ENCODE results near the gene CCNB2. TPM values are rescaled to one million over a fixed set of nuclear protein-coding genes. Genes with fewer than 3 reads are reported as not detected.

CCNB2 gene
- total RNA-seq, 1 donor from 2014 or later, result 374 TPM

- H3K27me3 Mint-ChIP-seq (ENCODE audit: insufficient read depth, low read depth), result peaks cover 10% of the 10 kb centered on the region
- TF ChIP-seq EZH2phosphoT487 (IDR thresholded peaks at IDR 0.05), result no peak
- TF ChIP-seq EZH2 (IDR thresholded peaks at IDR 0.05), result no peak
- no peak for TF ChIP-seq CTCF (IDR thresholded peaks at IDR 0.05)
- no peak overlapping the region for H3K4me3 Mint-ChIP-seq
- peaks cover 9% of the 10 kb centered on the region for H3K4me1 ChIP-seq
- no peaks in the 10 kb centered on the region for H3K79me2 ChIP-seq (ENCODE audit: low read depth)
- H3F3A ChIP-seq (ENCODE audit: low read depth), result no peaks in the 10 kb centered on the region
- no peaks in the 10 kb centered on the region for H3K9me3 Mint-ChIP-seq
- H3K9ac ChIP-seq, result no peak overlapping the region
- H3K27ac ChIP-seq, result no peak overlapping the region
- H3K4me2 ChIP-seq, result no peak overlapping the region
- H3K36me3 Mint-ChIP-seq, result peaks cover 44% of the 10 kb centered on the region
- no peak overlapping the region for H2AFZ ChIP-seq (replicated peaks)
- DNase-seq (ENCODE audit: low spot score), result no peak
- no peaks in the 10 kb centered on the region for H4K20me1 ChIP-seq (ENCODE audit: low read depth)
- no peaks in the 10 kb centered on the region for H3K36me3 ChIP-seq
- peaks cover 3% of the 10 kb centered on the region for H3K4me1 Mint-ChIP-seq
- no peaks in the 10 kb centered on the region for H3K27me3 ChIP-seq
- no peak overlapping the region for H3K4me3 ChIP-seq
- H3K9me3 ChIP-seq (ENCODE audit: low read depth), result no peaks in the 10 kb centered on the region
- H3K27ac Mint-ChIP-seq, result no peak overlapping the region
Observed at GRCh38 chr15:59150185-59150584, 45.2 kb downstream of the CCNB2 start.

GRCh38 chr15:59152694-59153450, 47.9 kb downstream of the CCNB2 start:
- Mint-ChIP-seq H3K27me3 (ENCODE audit: insufficient read depth, low read depth) (peaks cover 10% of the 10 kb centered on the region), H3K4me3 (no peak overlapping the region), H3K9me3 (no peaks in the 10 kb centered on the region), H3K27ac (no peak overlapping the region), H3K36me3 (peaks cover 39% of the 10 kb centered on the region), H3K4me1 (peaks cover 8% of the 10 kb centered on the region)
- no peak overlapping the region for H3K4me3 ChIP-seq
- no peak overlapping the region for H3K9ac ChIP-seq
- no peak for TF ChIP-seq EZH2 (IDR thresholded peaks at IDR 0.05)
- no peak for TF ChIP-seq CTCF (IDR thresholded peaks at IDR 0.05)
- H4K20me1 ChIP-seq (ENCODE audit: low read depth), result no peaks in the 10 kb centered on the region
- H3K36me3 ChIP-seq, result no peaks in the 10 kb centered on the region
- H3K79me2 ChIP-seq (ENCODE audit: low read depth), result no peaks in the 10 kb centered on the region
- no peak overlapping the region for H3K4me2 ChIP-seq
- DNase-seq (ENCODE audit: low spot score), result no peak
- no peak overlapping the region for H3K27ac ChIP-seq
- no peak overlapping the region for H2AFZ ChIP-seq (replicated peaks)
- H3K4me1 ChIP-seq, result peaks cover 13% of the 10 kb centered on the region
- H3K9me3 ChIP-seq (ENCODE audit: low read depth), result no peaks in the 10 kb centered on the region
- H3K27me3 ChIP-seq, result no peaks in the 10 kb centered on the region
- H3F3A ChIP-seq (ENCODE audit: low read depth), result no peaks in the 10 kb centered on the region

- Mint-ChIP-seq H3K27ac (no peak overlapping the region), H3K9me3 (no peaks in the 10 kb centered on the region), H3K36me3 (peaks cover 34% of the 10 kb centered on the region), H3K4me1 (peaks cover 5% of the 10 kb centered on the region), H3K4me3 (no peak overlapping the region), H3K27me3 (ENCODE audit: insufficient read depth, low read depth) (peaks cover 8% of the 10 kb centered on the region)
- no peak for TF ChIP-seq EZH2phosphoT487 (IDR thresholded peaks at IDR 0.05)
- no peak for TF ChIP-seq CTCF (IDR thresholded peaks at IDR 0.05)
- no peak for TF ChIP-seq EZH2 (IDR thresholded peaks at IDR 0.05)
- H3K36me3 ChIP-seq, result no peaks in the 10 kb centered on the region
- H3K9ac ChIP-seq, result no peak overlapping the region
- no peaks in the 10 kb centered on the region for H3K79me2 ChIP-seq (ENCODE audit: low read depth)
- no peak overlapping the region for H3K4me3 ChIP-seq
- no peak overlapping the region for H3K4me2 ChIP-seq
- H3K9me3 ChIP-seq (ENCODE audit: low read depth), result no peaks in the 10 kb centered on the region
- no peaks in the 10 kb centered on the region for H3F3A ChIP-seq (ENCODE audit: low read depth)
- no peak for DNase-seq (ENCODE audit: low spot score)
- peaks cover 8% of the 10 kb centered on the region for H3K4me1 ChIP-seq
- H2AFZ ChIP-seq (replicated peaks), result no peak overlapping the region
- no peak overlapping the region for H3K27ac ChIP-seq
- H3K27me3 ChIP-seq, result no peaks in the 10 kb centered on the region
- H4K20me1 ChIP-seq (ENCODE audit: low read depth), result no peaks in the 10 kb centered on the region
Observed at GRCh38 chr15:59153466-59153865, 48.5 kb downstream of the CCNB2 start.
